Bladder microvascular endothelial cell (primary cell): ENCODE results near the gene DUOX1. TPM values are rescaled to one million over a fixed set of nuclear protein-coding genes. Genes with fewer than 3 reads are reported as not detected.

Experiments used
- total RNA-seq: library from RNA; depleted of rRNA; stranded (reverse); fragments of >200 nt; gene quantifications from 2 replicates; pipeline ENCODE4 v1.2.3, GENCODE V29; 2014

The DUOX1 gene
- not detected in 2 replicates for total RNA-seq

DNA sequence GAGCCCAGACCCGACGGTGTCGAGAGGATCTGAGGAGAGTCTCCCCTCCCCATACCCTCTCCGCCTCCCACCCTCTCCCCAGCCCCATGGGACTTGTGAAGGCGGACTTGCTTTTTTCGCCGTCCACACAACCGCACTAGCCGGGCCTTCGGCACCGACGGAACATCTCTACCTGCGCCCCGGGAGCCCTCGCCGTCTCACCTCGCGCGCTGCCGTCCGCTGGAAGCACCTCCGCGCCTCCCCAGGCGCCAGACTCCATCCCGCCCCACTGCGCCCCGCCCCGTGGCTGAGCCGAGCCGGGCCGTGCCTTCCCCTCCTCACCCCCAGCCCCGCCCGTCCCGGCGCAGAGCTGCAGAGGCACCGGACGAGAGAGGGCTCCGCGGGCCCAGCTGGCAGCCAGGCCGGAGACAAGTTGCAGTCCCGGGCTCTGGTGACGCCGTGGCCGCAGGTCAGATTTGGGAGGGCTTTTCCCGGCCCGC, at the start of gene DUOX1, which contains the start of gene DUOXA1:
Gene DUOX1 (plus strand): TSS at position 344 of the 479 bp plus-strand sequence. CDS start 1,973 bp downstream, outside the sequence.
Gene DUOXA1 (minus strand): TSS at position 229 of the 479 bp plus-strand sequence. CDS start 6,865 bp downstream, outside the sequence.

DNA sequence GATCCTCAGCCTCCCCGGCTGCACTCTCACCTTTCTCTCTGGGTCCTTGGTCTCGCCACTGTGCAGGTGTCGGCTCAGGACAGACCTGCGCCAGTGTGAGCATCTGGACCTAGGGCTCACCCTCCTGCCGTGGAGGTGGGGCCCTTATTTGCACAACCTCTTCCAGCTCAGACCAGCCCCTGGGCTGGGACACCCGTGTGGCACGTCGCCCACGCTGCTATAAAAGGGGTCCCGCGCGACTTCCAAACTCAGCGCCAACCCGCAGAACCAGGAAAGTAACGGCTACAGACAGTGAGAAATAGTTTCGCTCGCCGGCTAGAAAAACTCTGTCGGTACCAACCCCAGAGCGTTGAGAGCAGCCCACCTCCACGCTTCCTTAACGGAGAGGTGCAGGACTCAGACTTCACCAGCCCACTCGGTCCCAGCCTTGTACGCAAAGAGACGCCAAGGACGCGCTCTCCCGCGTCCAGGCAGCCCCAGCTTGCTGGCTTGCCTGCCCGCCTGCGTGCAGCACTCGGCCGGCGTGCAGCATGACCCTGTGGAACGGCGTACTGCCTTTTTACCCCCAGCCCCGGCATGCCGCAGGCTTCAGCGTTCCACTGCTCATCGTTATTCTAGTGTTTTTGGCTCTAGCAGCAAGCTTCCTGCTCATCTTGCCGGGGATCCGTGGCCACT, 15.6 kb upstream of the DUOX1 start, which contains the start of the genes DUOX2 and DUOXA2:
Gene DUOX2 (minus strand): TSS at position 97 of the 675 bp plus-strand sequence. CDS start 761 bp downstream, outside the sequence.
Gene DUOXA2 (plus strand): TSS at position 251 of the 675 bp plus-strand sequence. CDS start 280 bp downstream, at position 531.

GRCh38 chr15:45187894-45188830, 58.4 kb downstream of the DUOX1 start, which contains the start of gene SHF:
TSS of gene SHF (minus strand) at chr15:45187966. CDS start at chr15:45187951, 15 bp downstream.

Other genes with a start within 250 kb of the DUOX1 start
- not detected in 2 replicates for gene TERB2, start 173.3 kb upstream of the DUOX1 start, total RNA-seq
- gene SORD, start 106.8 kb upstream of the DUOX1 start, total RNA-seq, result 4.2 and 5.6 TPM in 2 replicates
- gene DUOX2, start 15.8 kb upstream of the DUOX1 start, total RNA-seq, result under 0.01 TPM in 1 of 2 replicates, not detected in the other
- not detected in 2 replicates for gene DUOXA2, start 15.7 kb upstream of the DUOX1 start, total RNA-seq
- gene DUOXA1, start 115 bp upstream of the DUOX1 start, total RNA-seq, result not detected in 2 replicates
- 0.65 and 2.2 TPM in 2 replicates for gene SHF, start 58.0 kb downstream of the DUOX1 start, total RNA-seq
- gene SLC28A2, start 122.2 kb downstream of the DUOX1 start, total RNA-seq, result not detected in 2 replicates
- gene GATM, start 248.6 kb downstream of the DUOX1 start, total RNA-seq, result 0.49 TPM in 1 of 2 replicates, not detected in the other